ENCODE results near the gene ATRNL1.

Gene ATRNL1

GRCh38 chr10:115856580-115856979 is 763.4 kb downstream of the ATRNL1 start:
- DNase-seq = no peak
- Histone ChIP-seq H3K27ac (no peak overlapping the region), H3K4me3 (ENCODE audit: low read depth, low read length) (no peak overlapping the region), H3K36me3 (replicated peaks) (no peaks in the 10 kb centered on the region), H3K27me3 (replicated peaks) (no peaks in the 10 kb centered on the region)
- in situ Hi-C loops (cut with HindIII; ENCODE audit: low pct_ligation_motif_present, low sequenced_read_pairs) = no loop called here
- no peak for TF ChIP-seq CTCF (IDR thresholded peaks at IDR 0.05; ENCODE audit: low read depth, low read length, missing control alignments)

GRCh38 chr10:115857856-115858255 is 764.7 kb downstream of the ATRNL1 start:
- no peaks in the 10 kb centered on the region for H3K27me3 ChIP-seq (replicated peaks)
- no peak overlapping the region for H3K27ac ChIP-seq
- no peak for DNase-seq
- H3K4me3 ChIP-seq (ENCODE audit: low read depth, low read length) = no peak overlapping the region
- in situ Hi-C loops (cut with HindIII; ENCODE audit: low pct_ligation_motif_present, low sequenced_read_pairs) = no loop called here
- no peaks in the 10 kb centered on the region for H3K36me3 ChIP-seq (replicated peaks)
- TF ChIP-seq CTCF (IDR thresholded peaks at IDR 0.05; ENCODE audit: low read depth, low read length, missing control alignments) = no peak

GRCh38 chr10:115860182-115861107 is 767.3 kb downstream of the ATRNL1 start:
- in situ Hi-C loops (cut with HindIII; ENCODE audit: low pct_ligation_motif_present, low sequenced_read_pairs) = no loop called here
- no peak overlapping the region for H3K4me3 ChIP-seq (ENCODE audit: low read depth, low read length)
- TF ChIP-seq CTCF (IDR thresholded peaks at IDR 0.05; ENCODE audit: low read depth, low read length, missing control alignments) = no peak
- H3K27ac ChIP-seq = no peak overlapping the region
- DNase-seq = no peak
- no peaks in the 10 kb centered on the region for H3K27me3 ChIP-seq (replicated peaks)
- H3K36me3 ChIP-seq (replicated peaks) = no peaks in the 10 kb centered on the region

GRCh38 chr10:115861455-115861854 is 768.3 kb downstream of the ATRNL1 start:
- TF ChIP-seq CTCF (IDR thresholded peaks at IDR 0.05; ENCODE audit: low read depth, low read length, missing control alignments) = no peak
- no peak for DNase-seq
- Histone ChIP-seq H3K36me3 (replicated peaks) (no peaks in the 10 kb centered on the region), H3K27me3 (replicated peaks) (no peaks in the 10 kb centered on the region), H3K27ac (no peak overlapping the region), H3K4me3 (ENCODE audit: low read depth, low read length) (no peak overlapping the region)
- in situ Hi-C loops (cut with HindIII; ENCODE audit: low pct_ligation_motif_present, low sequenced_read_pairs) = no loop called here

GRCh38 chr10:115861864-115862263 is 768.7 kb downstream of the ATRNL1 start:
- Histone ChIP-seq H3K27ac (no peak overlapping the region), H3K27me3 (replicated peaks) (no peaks in the 10 kb centered on the region), H3K4me3 (ENCODE audit: low read depth, low read length) (no peak overlapping the region), H3K36me3 (replicated peaks) (no peaks in the 10 kb centered on the region)
- in situ Hi-C loops (cut with HindIII; ENCODE audit: low pct_ligation_motif_present, low sequenced_read_pairs) = no loop called here
- TF ChIP-seq CTCF (IDR thresholded peaks at IDR 0.05; ENCODE audit: low read depth, low read length, missing control alignments) = no peak
- peak; percentile 46 for DNase-seq
